WERI-Rb-1 (cell line): ENCODE data around the gene C19orf12.

Source experiments
- DNase-seq: peaks from one replicate; pipeline ENCODE4 v3.0.0-alpha.2; 2020
- H3K27ac ChIP-seq: fragments of 250-450 bp; sonication (Bioruptor Pico); 2 replicates; pipeline ENCODE4 v1.5.1; 2020; ENCODE audit warnings: mild to moderate bottlenecking, moderate library complexity
- H3K27me3 ChIP-seq: fragments of 250-450 bp; sonication (Bioruptor Pico); 2 replicates; pipeline ENCODE4 v1.5.1; 2021; ENCODE audit warnings: mild to moderate bottlenecking, low read depth, moderate library complexity; ENCODE audit not compliant: insufficient read depth, severe bottlenecking
- H3K36me3 ChIP-seq: fragments of 250-450 bp; sonication (Bioruptor Pico); 2 replicates; pipeline ENCODE4 v1.5.1; 2020; ENCODE audit warnings: mild to moderate bottlenecking, moderate library complexity
- H3K4me3 ChIP-seq: 2 replicates; pipeline ENCODE4 v1.5.1; 2011; ENCODE audit warnings: low read depth, mild to moderate bottlenecking, control low read depth, low read length
- H3K9me3 ChIP-seq: fragments of 250-450 bp; sonication (Bioruptor Pico); 2 replicates; pipeline ENCODE4 v1.5.1; 2021; ENCODE audit warnings: mild to moderate bottlenecking, moderate library complexity; ENCODE audit not compliant: severe bottlenecking
- CTCF ChIP-seq: IDR thresholded peaks from 2 replicates; pipeline ENCODE4 v1.5.1; 2011; ENCODE audit warnings: low read depth, mild to moderate bottlenecking, control low read depth, inconsistent platforms, low read length

The C19orf12 gene

GRCh38 chr19:29727906-29728305, 12.8 kb upstream of the C19orf12 start:
- H3K36me3 ChIP-seq = no peaks in the 10 kb centered on the region
- DNase-seq = no peak
- H3K4me3 ChIP-seq = no peak overlapping the region
- no peak overlapping the region for H3K27ac ChIP-seq
- H3K27me3 ChIP-seq = no peaks in the 10 kb centered on the region
- TF ChIP-seq CTCF = no peak
- H3K9me3 ChIP-seq = no peaks in the 10 kb centered on the region

- TF ChIP-seq CTCF = no peak
- H3K36me3 ChIP-seq = no peaks in the 10 kb centered on the region
- peak overlapping the region; percentile 78 for H3K27ac ChIP-seq
- DNase-seq = peak; percentile 30
- no peaks in the 10 kb centered on the region for H3K27me3 ChIP-seq
- peak overlapping the region; percentile 40 for H3K4me3 ChIP-seq
- no peaks in the 10 kb centered on the region for H3K9me3 ChIP-seq
Observed at GRCh38 chr19:29724746-29725145, 9.7 kb upstream of the C19orf12 start.

GRCh38 chr19:29724102-29724641, 9.1 kb upstream of the C19orf12 start:
- Histone ChIP-seq H3K36me3 (no peaks in the 10 kb centered on the region), H3K4me3 (peak overlapping the region; percentile 40), H3K27ac (peak overlapping the region; percentile 78), H3K9me3 (no peaks in the 10 kb centered on the region), H3K27me3 (no peaks in the 10 kb centered on the region)
- TF ChIP-seq CTCF = no peak
- DNase-seq = peak; percentile 79

GRCh38 chr19:29717051-29717450, 2.0 kb upstream of the C19orf12 start:
- Histone ChIP-seq H3K27me3 (no peaks in the 10 kb centered on the region), H3K9me3 (no peaks in the 10 kb centered on the region), H3K27ac (no peak overlapping the region), H3K4me3 (no peak overlapping the region), H3K36me3 (no peaks in the 10 kb centered on the region; the same call in 1 of the 2 replicates)
- no peak for DNase-seq
- no peak for TF ChIP-seq CTCF

- no peaks in the 10 kb centered on the region for H3K27me3 ChIP-seq
- H3K9me3 ChIP-seq = no peaks in the 10 kb centered on the region
- no peak for DNase-seq
- no peaks in the 10 kb centered on the region; the same call in none of the 2 replicates for H3K36me3 ChIP-seq
- H3K4me3 ChIP-seq = peak overlapping the region; percentile 96
- peak overlapping the region; percentile 79 for H3K27ac ChIP-seq
- no peak for TF ChIP-seq CTCF
Observed at GRCh38 chr19:29715701-29716581, 880 bp upstream of the C19orf12 start.
